ENCODE measurements around the gene ARSG. TPM values are rescaled to one million over a fixed set of nuclear protein-coding genes. Genes with fewer than 3 reads are reported as not detected.
A peak's percentile ranks its signal among the peaks of the same experiment; 100 is the strongest.
"Not testable (repeated sequence)": the region's sequence is repeated elsewhere in the genome, so short reads cannot be mapped to it uniquely, and the experiment has no call there.

Gene ARSG
- total RNA-seq, 6 donors from 2014 or later = 3.6 to 16.8 (median 7.7) TPM

DNA sequence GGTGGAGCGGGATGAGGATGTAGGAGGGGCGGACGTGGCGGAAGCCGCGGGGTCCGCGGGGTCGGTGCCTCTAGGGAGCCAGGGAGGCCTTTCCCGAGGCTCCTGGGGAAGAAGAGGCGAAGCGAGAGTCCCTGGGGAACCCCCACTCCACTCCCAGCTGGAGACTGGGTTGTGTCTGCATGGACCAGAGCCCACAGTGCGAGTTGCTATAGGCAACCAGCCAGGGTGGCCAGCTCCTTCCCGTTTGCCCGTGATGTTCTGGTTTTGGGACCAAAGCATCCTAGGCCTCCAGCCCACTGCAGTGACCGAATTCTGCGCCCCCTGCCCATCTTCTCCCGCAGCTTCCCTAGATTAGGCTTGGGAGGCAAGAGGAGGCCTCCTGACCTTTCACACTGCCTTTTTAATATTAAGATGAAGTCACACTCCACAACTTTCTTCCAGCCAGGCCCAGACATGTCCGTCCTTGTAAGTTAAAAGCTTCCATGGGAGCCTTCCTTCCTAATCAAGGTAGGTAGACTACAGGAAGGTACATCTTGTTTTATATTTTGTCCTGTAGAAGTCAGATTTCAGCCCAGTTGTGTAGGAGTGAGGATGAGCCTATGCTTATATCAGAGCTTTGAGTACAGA lies 43.0 kb upstream of the ARSG start:
- Histone ChIP-seq H3K4me1 (peaks cover 11 to 29% (median 15%) of the 10 kb centered on the region in 4 donors), H3K9me3 (no peaks in the 10 kb centered on the region), H3K27ac (peak overlapping the region; percentile 96 to 99 (median 98)), H3K4me3 (peak overlapping the region; percentile 58 to 90 (median 75)), H3K27me3 (no peaks in the 10 kb centered on the region), H3K36me3 (peaks cover 0 to 10% (median 2%) of the 10 kb centered on the region in 4 donors)
- no peak for TF ChIP-seq EP300 (IDR thresholded peaks at IDR 0.05)
- TF ChIP-seq POLR2A (IDR thresholded peaks at IDR 0.05) = no peak
- TF ChIP-seq CTCF (IDR thresholded peaks at IDR 0.05) = no peak
- no peak for TF ChIP-seq POLR2AphosphoS5 (IDR thresholded peaks at IDR 0.05)
- WGBS, 2 donors = 2 to 5% methylated on average over 11 to 18 of the region's 19 CpGs
- ATAC-seq (ENCODE audit: low FRiP score in 2 of 2) (peak; percentile 63 to 64), DNase-seq (peak in 1 of 2 donors; percentile 65)

GRCh38 chr17:68248891-68249290 lies 42.4 kb upstream of the ARSG start:
- peaks cover 0 to 10% (median 2%) of the 10 kb centered on the region in 4 donors for H3K36me3 ChIP-seq
- peaks cover 11 to 29% (median 15%) of the 10 kb centered on the region in 4 donors for H3K4me1 ChIP-seq
- DNase-seq = no peak
- H3K27me3 ChIP-seq = no peaks in the 10 kb centered on the region
- no peak for ATAC-seq (ENCODE audit: low FRiP score in 2 of 2)
- no peaks in the 10 kb centered on the region for H3K9me3 ChIP-seq
- TF ChIP-seq POLR2A (IDR thresholded peaks at IDR 0.05) (no peak), EP300 (IDR thresholded peaks at IDR 0.05) (no peak), CTCF (IDR thresholded peaks at IDR 0.05) (no peak), POLR2AphosphoS5 (IDR thresholded peaks at IDR 0.05) (no peak)
- peak overlapping the region; percentile 96 to 99 (median 98) for H3K27ac ChIP-seq
- H3K4me3 ChIP-seq = peak overlapping the region in 2 of 4 donors; percentile 79 to 90
- WGBS, 2 donors = 58 to 64% methylated on average over 5 of the region's 5 CpGs

- ATAC-seq (ENCODE audit: low FRiP score in 2 of 2) (no peak), DNase-seq (peak in 1 of 2 donors; percentile 40)
- peaks cover 0 to 10% (median 2%) of the 10 kb centered on the region in 4 donors for H3K36me3 ChIP-seq
- H3K4me1 ChIP-seq = peaks cover 11 to 29% (median 15%) of the 10 kb centered on the region in 4 donors
- H3K4me3 ChIP-seq = no peak overlapping the region
- WGBS, 2 donors = 56 to 59% methylated on average over 7 of the region's 7 CpGs
- peak overlapping the region in 3 of 4 donors; percentile 97 to 99 (median 98) for H3K27ac ChIP-seq
- H3K9me3 ChIP-seq = no peaks in the 10 kb centered on the region
- no peaks in the 10 kb centered on the region for H3K27me3 ChIP-seq
- TF ChIP-seq EP300 (IDR thresholded peaks at IDR 0.05) = no peak
- TF ChIP-seq POLR2A (IDR thresholded peaks at IDR 0.05) = no peak
- TF ChIP-seq CTCF (IDR thresholded peaks at IDR 0.05) = no peak
- TF ChIP-seq POLR2AphosphoS5 (IDR thresholded peaks at IDR 0.05) = no peak
Observed at GRCh38 chr17:68249354-68249765, 41.9 kb upstream of the ARSG start.

DNA sequence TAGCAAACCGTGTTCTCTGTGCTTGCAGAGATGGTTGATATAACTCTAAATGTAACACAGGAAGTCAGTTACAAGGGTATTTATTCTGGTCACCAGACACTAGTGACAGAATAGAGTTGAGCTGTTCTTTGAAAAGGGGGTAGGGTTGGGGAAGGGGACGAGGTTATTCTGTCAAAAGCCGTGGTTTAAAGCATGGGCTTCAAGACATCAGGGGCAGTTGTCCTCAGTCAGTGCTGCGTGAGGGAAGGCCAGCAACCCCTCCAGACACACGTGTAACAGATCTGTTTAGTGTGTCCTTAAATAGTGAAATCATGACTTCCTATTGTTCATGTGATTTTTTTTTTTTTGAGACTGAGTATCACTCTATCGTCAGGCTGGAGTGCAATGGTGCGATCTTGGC lies 37.9 kb upstream of the ARSG start:
- H3K27ac ChIP-seq = peak overlapping the region in 3 of 4 donors; percentile 20 to 49 (median 29)

GRCh38 chr17:68255151-68255550 lies 36.1 kb upstream of the ARSG start:
- H3K36me3 ChIP-seq = peaks cover 0 to 35% (median 4%) of the 10 kb centered on the region in 4 donors
- no peak overlapping the region for H3K4me3 ChIP-seq
- no peak for DNase-seq
- peak overlapping the region in 2 of 4 donors; percentile 26 to 48 for H3K27ac ChIP-seq
- no peak for ATAC-seq (ENCODE audit: low FRiP score in 2 of 2)
- peaks cover 3 to 24% (median 12%) of the 10 kb centered on the region in 4 donors for H3K4me1 ChIP-seq
- no peaks in the 10 kb centered on the region for H3K9me3 ChIP-seq
- WGBS, 2 donors = 80 to 82% methylated on average over 4 of the region's 4 CpGs
- H3K27me3 ChIP-seq = no peaks in the 10 kb centered on the region
- TF ChIP-seq POLR2A (IDR thresholded peaks at IDR 0.05) (no peak), POLR2AphosphoS5 (IDR thresholded peaks at IDR 0.05) (no peak), CTCF (IDR thresholded peaks at IDR 0.05) (no peak), EP300 (IDR thresholded peaks at IDR 0.05) (no peak)

More for the DNA sequence above, 37.9 kb upstream of the ARSG start:
- H3K9me3 ChIP-seq; H3K27me3 ChIP-seq; ATAC-seq (ENCODE audit: low FRiP score in 2 of 2); H3K4me3 ChIP-seq; DNase-seq: not testable (repeated sequence)
- H3K36me3 ChIP-seq = peaks cover 0 to 35% (median 4%) of the 10 kb centered on the region in 4 donors
- H3K4me1 ChIP-seq = peaks cover 10 to 27% (median 14%) of the 10 kb centered on the region in 4 donors
- WGBS, 2 donors = 54 to 65% methylated on average over 7 of the region's 7 CpGs
